HG02981 (cell line): ENCODE data around the gene SORCS2.

Source experiments
- ATAC-seq: cut with Tn5 transposase; IDR thresholded peaks from one replicate; pipeline ENCODE4 v1.9.1; 2021; ENCODE audit warnings: mild to moderate bottlenecking, moderate library complexity; ENCODE audit not compliant: unreplicated experiment

Gene SORCS2

GRCh38 chr4:7636240-7636508 is 443.8 kb downstream of the SORCS2 start:
- no peak for ATAC-seq

- no peak for ATAC-seq
Measured at GRCh38 chr4:7637139-7637538, 444.8 kb downstream of the SORCS2 start.

GRCh38 chr4:7637971-7638370 is 445.6 kb downstream of the SORCS2 start:
- ATAC-seq, result no peak

- ATAC-seq, result no peak
Measured at GRCh38 chr4:7638489-7638888, 446.2 kb downstream of the SORCS2 start.

GRCh38 chr4:7638984-7639789 is 446.8 kb downstream of the SORCS2 start:
- ATAC-seq, result no peak

- no peak for ATAC-seq
Measured at GRCh38 chr4:7640136-7640535, 447.8 kb downstream of the SORCS2 start.

GRCh38 chr4:7641712-7642111 is 449.4 kb downstream of the SORCS2 start:
- no peak for ATAC-seq

- no peak for ATAC-seq
Measured at GRCh38 chr4:7642741-7643458, 450.6 kb downstream of the SORCS2 start.

- no peak for ATAC-seq
Measured at GRCh38 chr4:7645158-7645557, 452.8 kb downstream of the SORCS2 start.

GRCh38 chr4:7645956-7646355 is 453.6 kb downstream of the SORCS2 start:
- no peak for ATAC-seq

- ATAC-seq, result no peak
Measured at GRCh38 chr4:7646384-7647061, 454.2 kb downstream of the SORCS2 start.

GRCh38 chr4:7647186-7647585 is 454.8 kb downstream of the SORCS2 start:
- ATAC-seq, result no peak

- no peak for ATAC-seq
Measured at GRCh38 chr4:7647600-7648543, 455.5 kb downstream of the SORCS2 start.

GRCh38 chr4:7648544-7649395 is 456.4 kb downstream of the SORCS2 start:
- no peak for ATAC-seq

- ATAC-seq, result no peak
Measured at GRCh38 chr4:7649411-7649740, 457.0 kb downstream of the SORCS2 start.

- no peak for ATAC-seq
Measured at GRCh38 chr4:7649741-7650531, 457.6 kb downstream of the SORCS2 start.

GRCh38 chr4:7650606-7651385 is 458.5 kb downstream of the SORCS2 start:
- ATAC-seq, result no peak

GRCh38 chr4:7651461-7651921 is 459.2 kb downstream of the SORCS2 start:
- no peak for ATAC-seq
